ENCODE data around the gene C1orf35.
A peak's percentile ranks its signal among the peaks of the same experiment; 100 is the strongest.

The C1orf35 gene

DNA sequence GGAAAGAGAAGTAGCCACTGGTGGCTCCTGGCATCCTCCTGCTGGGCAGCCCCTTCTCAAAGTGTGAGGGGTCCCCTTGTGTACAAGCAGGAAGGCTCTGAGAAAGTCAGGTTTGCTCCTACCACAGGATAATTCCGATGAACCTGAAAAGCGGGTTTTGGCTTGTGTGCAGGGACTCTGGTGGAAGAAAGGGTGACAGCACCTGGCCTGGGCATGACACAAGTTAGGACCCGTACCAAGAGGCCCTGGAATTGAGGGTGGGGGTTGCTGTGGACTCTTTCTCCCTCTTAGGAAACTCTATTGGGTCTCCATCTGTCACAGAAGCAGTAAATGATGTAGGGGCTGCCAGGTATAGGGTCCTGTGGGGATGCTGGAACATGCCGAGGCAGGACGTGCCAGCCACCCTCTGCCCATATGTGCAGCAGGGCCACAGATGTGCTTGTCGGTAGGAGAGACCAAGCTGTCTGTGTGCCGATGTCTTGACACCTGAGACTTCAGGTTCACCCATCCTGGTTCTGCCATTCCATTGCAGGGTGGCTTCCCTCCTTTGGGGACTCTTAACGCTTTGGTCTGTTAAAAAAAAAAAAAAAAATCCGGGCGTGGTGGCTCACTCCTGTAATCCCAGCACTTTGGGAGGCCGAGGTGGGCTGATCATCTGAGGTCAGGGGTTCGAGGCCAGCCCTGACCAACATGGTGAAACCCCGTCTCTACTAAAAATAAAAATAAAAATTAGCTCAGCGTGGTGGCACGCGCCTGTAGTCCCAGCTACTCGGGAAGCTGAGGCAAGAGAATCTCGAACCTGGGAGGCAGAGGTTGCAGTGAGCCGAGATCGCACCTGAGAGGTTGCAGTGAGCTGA is 9.8 kb downstream of the C1orf35 start:
- DNase-seq, result no peak

- no peak for DNase-seq
Measured at GRCh38 chr1:228092342-228093049, 10.6 kb downstream of the C1orf35 start.

- DNase-seq, result no peak
Measured at GRCh38 chr1:228091084-228091483, 12.0 kb downstream of the C1orf35 start.

GRCh38 chr1:228090613-228091081 is 12.5 kb downstream of the C1orf35 start:
- DNase-seq, result no peak

- no peak for DNase-seq
Measured at GRCh38 chr1:228089519-228090380, 13.4 kb downstream of the C1orf35 start.

GRCh38 chr1:228088586-228089498 is 14.3 kb downstream of the C1orf35 start:
- no peak for DNase-seq

GRCh38 chr1:228087771-228088251 is 15.3 kb downstream of the C1orf35 start:
- DNase-seq, result peak in 1 of 2 experiments; percentile 15

DNA sequence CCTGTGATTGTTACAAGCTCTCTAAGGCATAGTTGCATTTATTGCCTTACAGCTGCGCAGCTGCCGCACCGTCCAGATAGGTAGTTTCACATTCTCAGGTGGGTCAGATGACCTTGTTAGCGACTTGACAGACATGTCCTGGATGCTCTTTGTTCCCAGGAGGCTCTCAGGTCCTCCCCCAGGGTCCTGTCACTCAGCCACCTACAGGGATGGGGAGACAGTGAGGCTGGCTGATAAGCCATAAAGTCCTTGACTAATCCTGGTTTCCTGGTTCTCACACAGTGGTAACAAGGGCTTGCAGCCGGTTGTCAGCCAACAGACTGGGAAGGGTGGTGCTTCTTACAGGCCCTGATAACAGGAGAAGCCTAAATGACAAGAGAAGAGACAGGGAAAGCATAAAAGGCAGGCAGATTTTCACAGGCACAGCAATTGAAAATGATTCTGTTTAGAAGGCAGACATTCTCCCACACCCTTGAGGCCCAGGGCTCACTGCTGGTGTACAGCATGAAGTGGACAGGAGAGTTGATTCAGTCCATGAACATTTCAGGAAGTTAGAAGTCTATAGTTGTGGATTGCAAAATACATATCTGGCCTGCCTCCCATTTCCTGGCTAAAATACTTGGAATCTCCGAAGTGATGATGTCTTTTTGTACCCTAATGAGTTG is 17.7 kb downstream of the C1orf35 start:
- DNase-seq, result no peak

DNA sequence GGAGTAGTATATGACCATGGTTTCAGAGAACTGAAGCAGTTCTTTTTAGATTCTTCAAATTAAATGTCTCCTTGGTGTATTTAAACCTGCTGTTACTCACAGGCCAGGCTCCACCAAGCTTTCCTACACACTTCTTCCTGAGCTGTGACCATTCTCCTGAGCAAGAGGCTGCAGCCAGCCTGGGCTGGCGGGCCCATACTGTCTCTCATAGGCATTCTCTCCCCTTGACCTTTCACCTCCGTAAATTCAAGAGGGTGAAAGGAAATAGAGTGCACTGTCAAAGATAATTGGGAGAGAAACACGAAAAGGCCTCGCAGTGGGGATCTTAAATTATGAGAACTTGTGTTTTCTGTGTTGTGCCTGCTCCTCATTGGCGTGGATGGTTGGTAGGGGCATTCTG is 18.3 kb downstream of the C1orf35 start:
- no peak for DNase-seq

- DNase-seq, result no peak
Measured at GRCh38 chr1:228084325-228084724, 18.8 kb downstream of the C1orf35 start.

DNA sequence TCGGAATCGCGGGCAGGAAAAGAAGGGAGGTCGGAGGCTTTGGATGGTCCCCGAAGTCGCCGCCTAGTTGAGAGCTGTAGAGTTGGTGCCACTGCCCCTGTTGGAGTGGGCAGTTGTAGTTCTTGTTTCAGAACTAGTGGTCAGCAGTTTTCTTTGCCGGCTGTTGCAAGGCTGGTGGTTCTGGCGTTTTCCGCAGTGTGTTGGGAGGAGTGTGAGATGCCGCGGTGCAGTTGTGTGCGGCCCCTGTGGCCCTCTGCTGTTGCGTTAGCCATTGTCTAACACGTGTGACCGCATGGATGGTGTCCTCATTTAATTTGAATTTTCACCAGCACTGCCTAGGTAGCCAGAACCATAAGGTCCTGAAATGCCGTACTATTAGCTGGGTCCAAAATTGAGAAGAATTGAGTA is 19.2 kb downstream of the C1orf35 start:
- no peak for DNase-seq

DNA sequence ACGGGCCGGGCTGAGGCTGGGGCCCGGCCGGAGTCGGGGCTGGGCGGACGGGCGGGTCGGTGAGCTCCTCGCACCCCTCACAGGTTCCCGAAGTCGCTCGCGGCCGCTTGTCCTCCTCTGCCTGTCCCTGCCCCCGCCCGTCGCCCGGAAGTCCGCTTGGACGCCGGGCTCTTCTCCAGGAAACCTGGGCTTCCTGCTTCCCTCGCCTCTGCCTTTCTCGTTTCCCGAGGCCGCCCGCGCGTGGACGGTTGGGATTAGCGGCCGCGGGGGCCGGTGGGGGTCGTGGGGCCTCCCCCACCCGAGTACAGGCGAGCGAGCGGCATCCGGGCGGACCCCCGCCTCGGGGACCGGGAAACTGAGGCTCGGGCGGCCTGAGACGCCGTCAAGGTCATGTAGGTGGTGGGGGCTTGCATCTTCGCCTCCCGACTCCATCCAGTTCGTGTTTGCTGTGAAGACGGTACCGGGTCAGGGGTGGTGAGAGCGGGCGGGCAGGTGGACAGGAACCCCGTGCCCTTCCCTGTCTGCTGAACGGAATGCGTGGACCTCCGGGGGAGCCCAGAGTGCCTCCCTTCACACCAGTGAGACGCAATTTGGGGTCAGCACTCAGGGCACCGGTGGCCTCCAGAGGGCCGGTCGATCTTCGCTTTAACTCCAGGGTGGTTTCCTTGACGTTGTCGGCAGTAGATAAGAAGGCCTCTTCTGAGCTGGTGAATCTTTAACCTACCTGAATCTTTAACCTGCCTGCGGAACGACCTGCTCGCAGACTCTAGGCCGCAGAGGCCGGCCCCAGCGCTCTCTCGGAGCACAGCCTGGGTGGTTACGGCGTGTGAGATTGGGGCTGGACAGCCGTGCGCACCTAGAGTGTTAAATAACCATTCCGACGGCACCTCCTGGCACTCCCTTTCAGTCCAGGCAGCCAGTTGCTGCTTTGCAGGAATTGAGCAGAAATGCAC is 19.9 kb downstream of the C1orf35 start:
- DNase-seq, result peak; percentile 22 to 36

GRCh38 chr1:228082214-228082917 is 20.8 kb downstream of the C1orf35 start, which contains the start of gene ARF1:
Gene ARF1 (plus strand): TSS chr1:228082708. CDS start chr1:228097115, 14,407 bp downstream.
- DNase-seq, result peak; percentile 92 to 95

DNA sequence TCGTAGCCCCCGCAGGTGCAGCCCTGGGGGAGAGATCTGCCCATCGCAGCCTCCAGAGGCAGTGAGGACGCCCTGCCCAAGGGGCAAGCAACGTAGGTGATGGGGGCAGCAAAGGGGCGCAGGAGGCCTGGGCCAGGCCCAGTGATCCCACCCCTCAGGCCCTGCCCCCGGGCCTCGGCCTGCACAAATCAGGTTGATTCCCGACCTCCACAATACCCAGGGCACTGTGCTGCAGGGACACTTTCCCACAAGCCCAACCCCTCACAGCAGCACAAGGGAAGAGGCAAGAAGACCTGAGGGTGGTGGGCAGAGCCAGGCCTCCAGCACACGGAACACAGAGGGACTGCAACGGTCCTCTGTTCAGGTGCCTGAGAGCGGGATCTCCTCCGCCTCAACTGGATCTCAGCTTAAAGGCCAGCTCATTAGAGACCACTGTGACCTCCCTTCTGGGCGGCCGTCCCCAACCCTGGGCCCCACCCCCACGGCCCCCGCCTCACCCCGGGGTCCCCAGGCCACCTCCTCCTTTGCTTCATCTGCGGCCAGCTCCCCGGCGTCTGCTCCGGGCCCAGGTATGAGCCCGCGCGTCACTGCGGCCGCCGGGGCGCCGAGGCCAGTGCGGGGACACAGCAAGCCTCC is 21.4 kb downstream of the C1orf35 start:
- DNase-seq, result no peak

DNA sequence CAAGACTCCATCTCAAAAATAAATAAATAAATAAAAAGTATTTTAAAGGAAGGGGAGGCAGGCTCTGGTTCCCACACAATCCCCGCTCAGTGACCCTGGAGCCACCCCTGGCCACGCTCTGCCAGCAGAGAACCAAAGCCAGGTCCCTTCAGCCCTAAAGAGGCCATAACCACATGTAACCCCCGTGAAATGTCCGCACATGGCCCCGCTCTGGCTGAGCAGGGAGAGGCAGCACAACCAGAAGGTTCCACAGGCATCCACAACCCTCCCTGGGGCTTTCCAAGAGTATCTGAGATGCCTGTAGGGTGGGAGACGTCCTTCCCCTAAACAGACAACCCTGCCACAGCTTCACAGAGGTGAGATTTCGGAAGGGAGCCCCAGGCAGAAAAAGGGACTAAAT is 22.0 kb downstream of the C1orf35 start:
- no peak for DNase-seq

GRCh38 chr1:228079601-228080263 is 23.4 kb downstream of the C1orf35 start:
- DNase-seq, result no peak

DNA sequence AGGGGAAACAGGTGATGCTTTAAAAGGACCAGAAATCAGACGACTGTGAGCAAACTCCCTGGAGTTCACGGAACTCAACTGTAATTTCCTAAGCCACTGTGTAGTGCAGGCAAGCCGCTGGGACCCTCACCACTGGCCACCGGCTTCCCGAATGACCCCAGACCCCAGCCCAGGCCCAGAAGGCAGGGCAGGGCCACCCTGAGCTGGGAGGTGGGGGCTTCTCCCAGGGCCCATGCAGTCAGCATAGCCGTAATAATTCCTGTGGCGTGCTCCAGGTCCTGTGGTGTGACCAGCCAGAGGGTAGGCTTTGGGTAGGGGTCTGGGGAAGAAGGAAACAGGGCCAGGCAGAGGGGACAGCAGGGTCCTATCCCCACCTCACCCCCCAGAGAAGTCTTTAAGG is 24.1 kb downstream of the C1orf35 start:
- DNase-seq, result no peak

Measured in stimulated activated CD4-positive, alpha-beta T cell treated with anti-CD3 and anti-CD28 coated beads, Interleukin-4, amount 100 ng/mL, for 4 hours (primary cell).